ENCODE results near the gene ZNF621.

The ZNF621 gene

GRCh38 chr3:40524568-40525285 is at the start of gene ZNF621:
ZNF621 (plus strand) TSS chr3:40524960; CDS start chr3:40525841, 881 bp downstream.
- peak; percentile 65 for DNase-seq (ENCODE audit: low read depth)

- DNase-seq (ENCODE audit: low read depth) = peak; percentile 21
Measured at GRCh38 chr3:40476478-40477470, 48.0 kb upstream of the ZNF621 start, which contains the start of gene ZNF619. ZNF619 (plus strand) TSS chr3:40477122; CDS start chr3:40477980, 858 bp downstream.

DNA sequence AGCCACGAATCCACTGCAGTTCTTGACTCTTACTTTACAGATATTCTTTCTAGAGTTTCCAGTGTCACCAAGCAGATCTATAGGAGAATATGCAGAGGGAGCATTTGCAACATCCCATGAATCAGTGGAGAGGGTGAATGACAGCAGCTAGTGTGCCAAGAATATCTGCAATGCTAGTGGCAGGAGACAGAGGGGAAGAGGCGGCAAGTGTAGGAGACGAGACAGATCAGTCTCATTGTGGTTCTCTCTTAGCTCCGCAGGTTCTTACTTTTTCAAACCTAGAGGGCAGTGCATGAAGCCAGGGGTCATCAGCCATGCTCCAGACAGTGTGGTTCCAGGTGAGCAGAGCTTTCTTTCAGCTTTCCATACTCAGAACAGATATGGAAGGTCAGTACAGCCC is 47.1 kb upstream of the ZNF621 start:
- no peak for DNase-seq (ENCODE audit: low read depth)

- no peak for DNase-seq (ENCODE audit: low read depth)
Measured at GRCh38 chr3:40487172-40487571, 37.6 kb upstream of the ZNF621 start.

DNA sequence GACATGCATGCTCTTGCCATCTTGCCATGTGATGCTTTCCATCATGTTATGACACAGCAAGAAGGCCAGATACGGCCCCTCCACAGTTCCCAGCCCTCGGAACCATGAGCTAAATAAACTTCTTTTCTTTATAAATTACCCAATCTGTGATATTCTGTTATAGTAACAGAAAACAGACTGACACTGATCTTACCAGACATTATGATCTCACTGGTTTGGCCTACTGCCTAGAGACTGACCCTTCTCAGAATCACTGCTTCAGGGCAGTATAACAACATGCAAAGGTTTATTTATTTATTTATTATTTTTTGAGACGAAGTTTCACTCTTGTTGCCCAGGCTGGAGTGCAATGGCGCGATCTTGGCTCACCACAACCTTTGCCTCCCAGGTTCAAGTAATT is 33.8 kb upstream of the ZNF621 start:
- DNase-seq (ENCODE audit: low read depth) = no peak

DNA sequence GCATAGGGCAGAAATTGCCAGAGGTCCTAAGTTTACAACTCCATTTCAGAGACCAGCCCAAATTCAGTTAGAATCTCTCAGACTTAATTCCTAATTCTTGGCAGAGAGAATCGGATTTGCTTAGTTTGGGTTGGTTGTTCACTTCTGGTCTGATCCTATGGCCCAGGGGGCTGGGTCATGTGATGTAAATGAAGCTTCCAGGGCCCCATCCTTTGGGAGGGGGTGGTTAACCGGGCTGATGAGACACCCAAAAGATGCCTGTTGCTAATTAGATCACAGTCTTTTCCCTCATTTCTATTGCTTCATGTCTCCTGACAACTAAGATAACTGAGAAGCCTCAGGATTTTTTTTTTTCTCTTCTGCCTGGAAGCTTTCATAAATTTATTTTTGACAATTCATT is 30.1 kb upstream of the ZNF621 start:
- no peak for DNase-seq (ENCODE audit: low read depth)

DNA sequence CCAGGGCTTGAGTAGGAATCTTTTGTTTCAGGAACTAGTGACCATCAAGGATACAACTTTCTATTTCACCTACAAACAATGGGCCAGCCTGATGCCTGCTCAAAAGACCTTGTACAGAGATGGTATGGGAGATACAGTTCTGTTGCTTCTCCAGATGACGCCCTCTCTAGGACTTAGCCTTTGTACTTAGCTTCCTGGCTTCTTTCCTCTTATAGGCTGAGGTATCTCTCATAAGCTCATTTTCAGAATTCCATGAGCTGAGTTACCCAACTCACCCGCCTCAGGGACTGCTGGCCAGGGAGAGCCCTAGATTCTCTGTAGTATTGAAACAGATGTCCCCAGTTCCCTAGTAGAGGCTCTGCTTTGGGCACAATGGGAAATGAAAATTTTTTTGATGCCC is 27.5 kb upstream of the ZNF621 start:
- DNase-seq (ENCODE audit: low read depth) = no peak

DNA sequence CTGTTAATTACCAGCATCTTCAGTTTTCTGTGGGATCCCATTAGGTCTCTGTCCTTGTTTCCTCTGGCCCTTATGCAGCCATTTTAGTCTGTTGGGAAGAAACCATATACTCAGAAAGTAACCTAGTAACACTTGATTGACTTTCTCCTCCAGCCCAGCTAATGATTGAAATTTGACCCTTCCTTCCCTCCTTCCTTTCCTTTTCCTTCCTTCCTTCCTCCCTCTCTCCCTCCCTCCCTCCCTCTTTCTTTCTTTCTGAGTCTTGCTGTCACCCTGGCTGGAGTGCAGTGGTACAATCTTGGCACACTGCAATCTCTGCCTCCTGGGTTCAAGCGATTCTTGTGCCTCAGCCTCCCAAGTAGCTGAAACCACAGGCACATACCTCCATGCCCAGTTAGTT is 24.8 kb upstream of the ZNF621 start:
- DNase-seq (ENCODE audit: low read depth) = no peak

DNA sequence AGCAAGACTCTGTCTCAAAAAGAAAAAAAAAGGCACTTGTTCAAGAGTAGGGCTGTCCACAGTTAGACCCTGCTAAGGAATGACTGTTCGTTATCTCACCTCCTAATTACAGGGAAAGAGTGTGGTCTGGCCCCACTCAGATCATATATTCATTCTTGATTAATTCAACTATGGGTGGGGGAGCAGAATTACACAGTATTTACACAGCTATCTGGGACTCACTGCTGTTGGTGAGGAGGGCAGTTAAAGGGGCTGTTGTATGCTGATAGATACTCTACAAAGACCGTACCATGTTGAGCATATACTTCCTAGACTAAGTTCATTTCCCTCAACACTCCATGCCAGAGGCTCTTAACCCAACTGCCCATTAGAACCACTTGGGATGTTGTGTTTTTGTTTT is 22.7 kb upstream of the ZNF621 start:
- DNase-seq (ENCODE audit: low read depth) = no peak

- DNase-seq (ENCODE audit: low read depth) = no peak
Measured at GRCh38 chr3:40504636-40505430, 19.9 kb upstream of the ZNF621 start.

DNA sequence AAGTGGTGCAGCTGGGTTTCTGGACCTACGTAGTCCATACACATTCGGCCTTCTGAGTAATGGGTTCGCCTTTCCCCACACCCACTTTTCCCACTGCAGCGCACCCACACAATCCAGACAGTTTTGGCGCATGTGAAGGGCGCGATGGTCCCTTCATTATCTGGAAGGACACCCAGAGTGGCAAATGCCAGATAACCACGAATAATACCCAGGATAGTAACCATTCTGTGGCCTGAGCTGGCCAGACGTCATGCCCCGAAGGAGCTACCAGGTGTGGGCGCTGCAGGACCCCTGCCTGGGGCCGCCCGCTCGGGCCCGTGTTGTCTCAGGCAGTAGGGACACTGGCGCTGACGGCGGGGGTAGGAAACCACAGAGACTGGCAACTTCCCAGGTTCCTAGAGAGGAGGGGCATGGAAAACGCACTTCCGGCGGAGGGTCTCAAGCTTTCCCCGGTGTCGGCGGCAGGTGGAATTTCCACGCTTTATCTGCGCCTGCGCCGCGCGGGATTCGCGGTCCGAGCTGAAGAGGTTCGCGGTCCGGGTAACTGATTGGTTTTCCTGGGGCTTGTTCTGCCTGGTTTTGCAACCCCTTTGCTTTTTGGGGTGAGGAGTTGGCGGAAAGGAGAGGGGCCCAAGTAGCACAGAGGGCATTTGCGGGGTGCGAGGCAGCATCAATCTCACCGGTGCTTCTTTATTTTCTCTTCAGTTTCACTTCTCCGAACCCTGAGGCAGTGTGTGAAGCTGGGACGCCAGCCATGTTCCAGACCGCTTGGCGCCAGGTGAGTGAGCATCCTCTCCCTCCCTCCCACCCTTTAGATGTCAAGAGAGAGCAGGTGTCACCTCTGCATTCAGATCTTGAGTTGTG is 18.9 kb upstream of the ZNF621 start, which contains the start of gene ZNF620:
Gene ZNF620 (plus strand): TSS at position 441 of the 864 bp plus-strand sequence. CDS start 314 bp downstream, at position 755.
- DNase-seq (ENCODE audit: low read depth) = peak; percentile 10

GRCh38 chr3:40511031-40511718 is 13.6 kb upstream of the ZNF621 start:
- no peak for DNase-seq (ENCODE audit: low read depth)

GRCh38 chr3:40516201-40516600 is 8.6 kb upstream of the ZNF621 start:
- DNase-seq (ENCODE audit: low read depth) = no peak

DNA sequence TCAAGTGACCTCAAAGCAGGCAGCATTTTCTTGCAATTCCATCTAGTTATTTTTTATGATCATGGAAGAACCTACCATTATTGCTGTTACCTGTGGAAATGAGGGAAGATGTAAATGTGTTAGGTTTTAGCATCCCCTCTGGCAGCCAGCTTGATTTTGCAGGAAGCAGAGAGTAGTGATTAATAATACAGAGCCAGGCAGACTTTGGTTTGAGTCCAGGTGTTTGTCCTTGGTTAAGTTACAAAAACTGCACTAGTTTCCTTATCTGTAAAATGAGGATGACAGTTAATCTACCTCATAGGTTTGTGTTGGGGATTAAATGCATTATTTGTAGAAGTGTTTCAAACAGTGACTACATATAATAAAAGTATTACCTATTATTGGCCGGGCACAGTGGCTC is 6.7 kb upstream of the ZNF621 start:
- no peak for DNase-seq (ENCODE audit: low read depth)

DNA sequence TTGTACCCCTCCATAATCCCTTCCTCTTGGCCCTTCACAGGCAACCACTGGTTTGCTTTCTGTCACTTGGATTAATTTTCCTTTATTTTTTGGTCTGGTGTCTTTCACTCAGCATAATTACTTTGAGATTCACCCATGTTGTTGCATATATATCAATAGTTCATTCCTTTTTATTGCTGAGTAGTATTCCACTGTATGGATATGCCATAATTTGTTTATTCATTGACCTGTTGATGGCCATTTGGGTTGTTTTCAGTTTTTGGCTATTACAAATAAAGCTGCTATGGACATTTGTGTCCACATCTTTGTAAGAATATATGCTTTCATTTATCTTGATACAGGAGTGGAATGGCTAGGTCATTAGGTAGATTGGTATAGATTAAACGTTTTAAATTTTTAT is 5.9 kb upstream of the ZNF621 start:
- no peak for DNase-seq (ENCODE audit: low read depth)

DNA sequence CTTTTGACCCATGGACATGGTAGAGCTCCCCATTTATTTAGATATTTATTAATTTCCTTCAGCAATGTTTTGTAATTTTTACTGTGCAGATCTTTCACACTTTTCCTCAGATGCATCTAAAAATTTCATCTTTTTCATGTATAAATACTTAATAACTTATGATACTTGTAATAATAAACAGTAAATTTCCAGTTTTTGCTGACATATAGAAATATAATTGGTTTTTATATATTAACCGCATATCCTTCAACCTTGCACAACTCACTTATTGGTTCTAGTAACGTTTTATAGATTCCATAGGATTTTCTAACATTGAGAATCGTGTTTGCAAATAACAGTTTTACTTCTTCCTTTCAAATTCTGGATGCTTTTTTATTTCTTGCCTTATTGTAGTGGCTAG is 3.5 kb upstream of the ZNF621 start:
- DNase-seq (ENCODE audit: low read depth) = no peak

- DNase-seq (ENCODE audit: low read depth) = no peak
Measured at GRCh38 chr3:40523781-40524180, 979 bp upstream of the ZNF621 start.

- DNase-seq (ENCODE audit: low read depth) = no peak
Measured at GRCh38 chr3:40524222-40524567, 565 bp upstream of the ZNF621 start.

GRCh38 chr3:40528426-40528825 is 3.7 kb downstream of the ZNF621 start:
- DNase-seq (ENCODE audit: low read depth) = no peak

DNA sequence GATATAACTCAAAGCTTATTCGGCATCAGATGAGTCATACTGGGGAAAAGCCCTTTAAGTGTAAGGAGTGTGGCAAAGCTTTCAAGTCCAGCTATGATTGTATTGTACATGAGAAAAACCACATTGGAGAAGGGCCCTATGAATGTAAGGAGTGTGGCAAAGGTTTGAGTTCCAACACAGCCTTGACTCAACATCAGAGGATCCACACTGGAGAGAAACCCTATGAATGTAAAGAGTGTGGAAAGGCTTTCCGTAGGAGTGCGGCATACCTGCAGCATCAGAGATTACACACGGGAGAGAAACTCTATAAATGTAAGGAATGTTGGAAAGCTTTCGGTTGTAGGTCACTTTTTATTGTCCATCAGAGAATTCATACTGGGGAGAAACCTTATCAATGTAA is 7.5 kb downstream of the ZNF621 start:
- DNase-seq (ENCODE audit: low read depth) = no peak

DNA sequence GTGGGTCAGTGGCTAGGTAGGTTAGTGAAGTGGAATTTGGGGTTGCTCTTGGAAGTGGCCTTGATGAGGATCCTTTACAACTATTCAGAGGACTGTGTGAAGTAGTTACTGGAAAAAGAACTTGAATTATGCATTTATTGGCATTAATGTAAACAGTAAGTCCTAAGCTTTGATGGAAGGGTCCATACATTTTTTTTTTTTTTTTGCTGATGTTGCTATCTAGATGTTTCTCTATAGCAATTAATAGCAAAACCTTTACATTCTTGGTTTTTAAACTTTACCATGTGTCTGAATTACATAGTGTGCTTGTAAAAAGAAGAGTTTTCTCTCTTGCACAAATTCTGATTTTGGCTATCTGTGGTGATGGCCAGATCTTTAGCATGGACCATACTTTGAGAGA is 9.5 kb downstream of the ZNF621 start:
- no peak for DNase-seq (ENCODE audit: low read depth)

All from stimulated activated CD8-positive, alpha-beta memory T cell treated with anti-CD3 and anti-CD28 coated beads, Interleukin-15, amount 100 ng/mL, for 1 hour (primary cell).